Measurements from ENCODE around the gene PACSIN1.

Gene PACSIN1

GRCh38 chr6:34562861-34563512 is 97.1 kb downstream of the PACSIN1 start:
- DNase-seq (ENCODE audit: low spot score), result no peak
- TF ChIP-seq CTCF (IDR thresholded peaks at IDR 0.05; ENCODE audit: extremely low read depth, insufficient read depth, missing control alignments), result no peak
- in situ Hi-C loops (cut with MboI; ENCODE audit: low pct_unique_long_range_greater_than_20kb, low sequenced_read_pairs, unreplicated experiment), result no loop called here

GRCh38 chr6:34563513-34563870 is 97.6 kb downstream of the PACSIN1 start:
- no peak for DNase-seq (ENCODE audit: low spot score)
- no peak for TF ChIP-seq CTCF (IDR thresholded peaks at IDR 0.05; ENCODE audit: extremely low read depth, insufficient read depth, missing control alignments)
- in situ Hi-C loops (cut with MboI; ENCODE audit: low pct_unique_long_range_greater_than_20kb, low sequenced_read_pairs, unreplicated experiment), result no loop called here

- in situ Hi-C loops (cut with MboI; ENCODE audit: low pct_unique_long_range_greater_than_20kb, low sequenced_read_pairs, unreplicated experiment), result no loop called here
- TF ChIP-seq CTCF (IDR thresholded peaks at IDR 0.05; ENCODE audit: extremely low read depth, insufficient read depth, missing control alignments), result no peak
- DNase-seq (ENCODE audit: low spot score), result no peak
Measured at GRCh38 chr6:34564181-34564580, 98.3 kb downstream of the PACSIN1 start.

GRCh38 chr6:34565722-34566137 is 99.9 kb downstream of the PACSIN1 start:
- in situ Hi-C loops (cut with MboI; ENCODE audit: low pct_unique_long_range_greater_than_20kb, low sequenced_read_pairs, unreplicated experiment), result no loop called here
- DNase-seq (ENCODE audit: low spot score), result no peak
- TF ChIP-seq CTCF (IDR thresholded peaks at IDR 0.05; ENCODE audit: extremely low read depth, insufficient read depth, missing control alignments), result no peak

- no peak for DNase-seq (ENCODE audit: low spot score)
- no peak for TF ChIP-seq CTCF (IDR thresholded peaks at IDR 0.05; ENCODE audit: extremely low read depth, insufficient read depth, missing control alignments)
- in situ Hi-C loops (cut with MboI; ENCODE audit: low pct_unique_long_range_greater_than_20kb, low sequenced_read_pairs, unreplicated experiment), result no loop called here
Measured at GRCh38 chr6:34566830-34567546, 101.1 kb downstream of the PACSIN1 start.

GRCh38 chr6:34568341-34569201 is 102.7 kb downstream of the PACSIN1 start:
- no peak for DNase-seq (ENCODE audit: low spot score)
- no peak for TF ChIP-seq CTCF (IDR thresholded peaks at IDR 0.05; ENCODE audit: extremely low read depth, insufficient read depth, missing control alignments)
- in situ Hi-C loops (cut with MboI; ENCODE audit: low pct_unique_long_range_greater_than_20kb, low sequenced_read_pairs, unreplicated experiment), result no loop called here

All from GM13977 (cell line).